Urinary bladder (tissue), 4 donors: ENCODE results near the gene ASPHD2. TPM values are rescaled to one million over a fixed set of nuclear protein-coding genes. Genes with fewer than 3 reads are reported as not detected.

Experiments used
- DNase-seq: peaks from one replicate; pipeline ENCODE4 v3.0.0-alpha.2; 2015; ENCODE audit errors: extremely low spot score
- H3K27ac ChIP-seq: one replicate; pipeline ENCODE4 v1.5.1; 2013; ENCODE audit warnings: low read depth, mild to moderate bottlenecking, moderate library complexity
- H3K36me3 ChIP-seq: one replicate; pipeline ENCODE4 v1.6.1; 2013; ENCODE audit warnings: mild to moderate bottlenecking, moderate library complexity; ENCODE audit not compliant: insufficient read depth
- H3K4me1 ChIP-seq: one replicate; pipeline ENCODE4 v1.6.1; 2013; ENCODE audit warnings: mild to moderate bottlenecking, moderate library complexity; ENCODE audit not compliant: insufficient read depth
- H3K4me3 ChIP-seq: one replicate; pipeline ENCODE4 v1.5.1; 2013; ENCODE audit warnings: low read depth, low read length
- WGBS: extraction: QIAGEN DNeasy Blood & Tissue Kit; methylation state at CpG from one replicate; pipeline ENCODE4 v1.1.7; 2013; 5-methylcytosine and 5-hydroxymethylcytosine counted together
- polyA plus RNA-seq: library from polyadenylated mRNA; stranded (reverse); fragments of 200-250 nt; gene quantifications from one replicate; pipeline ENCODE4 v1.2.3, GENCODE V29; 2013
- total RNA-seq: library from RNA; depleted of rRNA; stranded (reverse); fragments of >200 nt; gene quantifications from one replicate; pipeline ENCODE4 v1.2.3, GENCODE V29; 2014
- donor health status: healthy with polysubstance abuse.
- donor health status: healthy.

Gene ASPHD2
- total and polyA plus RNA-seq, 2 donors = 0.53 to 0.58 TPM

DNA sequence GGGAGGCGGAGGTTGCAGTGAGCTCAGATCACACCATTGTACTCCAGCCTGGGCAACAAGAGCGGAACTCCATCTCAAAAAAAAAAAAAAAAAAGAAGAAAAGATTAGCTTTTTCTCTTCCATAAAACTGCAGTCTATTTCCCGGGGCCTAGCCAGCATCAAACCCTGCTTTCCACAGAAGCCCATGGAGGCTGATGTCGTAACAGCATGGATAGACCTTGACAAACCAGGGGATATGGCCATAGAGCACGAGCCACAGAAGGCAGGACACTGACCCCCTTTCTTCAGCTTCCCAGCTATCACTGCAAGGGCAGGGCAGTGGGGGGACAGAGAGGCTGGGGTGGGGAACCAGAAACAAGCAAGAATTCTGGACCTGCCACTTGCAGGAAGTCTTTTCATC is 33.0 kb downstream of the ASPHD2 start:
- no peaks in the 10 kb centered on the region for H3K4me1 ChIP-seq
- DNase-seq = no peak
- WGBS = 96% methylated on average over 5 of the region's 5 CpGs
- no peak overlapping the region for H3K4me3 ChIP-seq
- H3K27ac ChIP-seq = no peak overlapping the region
- H3K36me3 ChIP-seq = peaks cover 3% of the 10 kb centered on the region

- no peak overlapping the region for H3K4me3 ChIP-seq
- no peak overlapping the region for H3K27ac ChIP-seq
- H3K4me1 ChIP-seq = no peaks in the 10 kb centered on the region
- peaks cover 3% of the 10 kb centered on the region for H3K36me3 ChIP-seq
- DNase-seq = no peak
- WGBS = 90% methylated on average over 3 of the region's 3 CpGs
Measured at GRCh38 chr22:26462641-26463040, 33.6 kb downstream of the ASPHD2 start.

- Histone ChIP-seq H3K27ac (no peak overlapping the region), H3K4me1 (no peaks in the 10 kb centered on the region), H3K36me3 (peaks cover 3% of the 10 kb centered on the region), H3K4me3 (no peak overlapping the region)
- 65% methylated on average over 10 of the region's 10 CpGs for WGBS
- DNase-seq = no peak
Measured at GRCh38 chr22:26463101-26463661, 34.1 kb downstream of the ASPHD2 start.

GRCh38 chr22:26463688-26464087 is 34.6 kb downstream of the ASPHD2 start:
- Histone ChIP-seq H3K4me1 (no peaks in the 10 kb centered on the region), H3K4me3 (no peak overlapping the region), H3K27ac (no peak overlapping the region), H3K36me3 (peaks cover 3% of the 10 kb centered on the region)
- no peak for DNase-seq
- WGBS = 81% methylated on average over 9 of the region's 9 CpGs

- DNase-seq = no peak
- Histone ChIP-seq H3K27ac (no peak overlapping the region), H3K4me3 (no peak overlapping the region), H3K36me3 (peaks cover 3% of the 10 kb centered on the region), H3K4me1 (no peaks in the 10 kb centered on the region)
- WGBS = 70% methylated on average over 7 of the region's 7 CpGs
Measured at GRCh38 chr22:26464312-26464711, 35.3 kb downstream of the ASPHD2 start.

DNA sequence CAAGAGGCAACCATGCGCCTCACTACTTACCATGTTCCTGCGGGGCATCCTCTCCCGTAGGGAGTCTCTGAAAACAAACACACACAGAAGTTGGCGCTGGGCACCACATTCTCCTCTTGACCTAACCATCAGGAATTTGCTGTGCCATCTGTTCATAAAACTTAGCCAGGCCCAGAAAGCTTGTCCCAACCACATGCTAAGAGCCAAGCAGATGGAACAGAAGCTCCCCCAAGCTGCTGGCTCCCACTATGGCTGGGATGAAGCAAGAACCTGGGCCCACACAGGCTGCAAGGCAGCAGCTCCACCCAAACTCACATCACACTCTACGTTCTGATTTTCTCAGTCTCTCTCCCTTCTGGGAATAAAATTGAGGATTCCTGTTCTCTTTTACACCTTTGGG is 37.1 kb downstream of the ASPHD2 start:
- DNase-seq = no peak
- WGBS = 92% methylated on average over 5 of the region's 5 CpGs
- Histone ChIP-seq H3K27ac (no peak overlapping the region), H3K4me3 (no peak overlapping the region), H3K36me3 (peaks cover 5% of the 10 kb centered on the region), H3K4me1 (no peaks in the 10 kb centered on the region)

DNA sequence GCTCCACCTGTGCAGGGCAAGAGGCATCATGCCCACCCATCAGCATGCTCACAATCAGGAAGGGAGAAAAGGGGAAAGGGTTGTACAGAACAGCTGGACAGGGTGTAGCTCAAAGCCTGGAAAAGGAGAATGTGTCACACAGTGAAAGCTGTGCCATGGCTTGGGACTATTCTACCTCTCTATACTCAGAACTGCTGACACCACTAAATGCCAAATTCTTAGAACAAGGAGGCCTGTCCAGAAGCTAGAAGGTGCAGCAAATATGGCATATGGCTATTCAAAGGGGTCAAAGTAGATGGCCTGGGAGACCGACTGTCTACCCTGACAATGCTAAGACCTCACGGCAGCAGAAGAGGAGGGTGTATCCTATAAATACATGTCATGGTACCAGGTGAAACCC is 41.7 kb downstream of the ASPHD2 start:
- Histone ChIP-seq H3K4me3 (no peak overlapping the region), H3K4me1 (no peaks in the 10 kb centered on the region), H3K36me3 (peaks cover 7% of the 10 kb centered on the region), H3K27ac (no peak overlapping the region)
- no peak for DNase-seq
- WGBS = 96% methylated on average over 2 of the region's 2 CpGs

DNA sequence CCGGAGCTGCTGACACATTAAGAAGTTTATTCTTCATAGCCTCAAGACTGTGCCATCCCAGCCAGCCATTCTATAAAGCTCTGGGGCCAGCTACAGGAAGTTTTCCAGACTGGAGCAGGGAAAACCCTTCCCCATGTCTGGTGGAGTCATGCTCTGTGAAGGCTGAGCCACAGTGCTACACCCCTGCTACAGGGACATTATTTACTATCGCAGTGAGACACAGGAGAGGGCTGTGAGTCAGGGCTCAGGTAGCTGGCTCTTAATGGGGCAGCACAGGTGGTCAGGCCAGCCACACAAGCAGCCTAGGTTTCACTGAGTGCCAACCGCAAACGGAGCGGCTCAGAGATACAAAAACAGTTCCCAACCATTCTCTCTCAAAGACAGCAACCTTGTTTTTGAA is 42.5 kb downstream of the ASPHD2 start:
- H3K36me3 ChIP-seq = peaks cover 8% of the 10 kb centered on the region
- no peaks in the 10 kb centered on the region for H3K4me1 ChIP-seq
- no peak for DNase-seq
- peak overlapping the region; percentile 53 for H3K27ac ChIP-seq
- WGBS = 78% methylated on average over 5 of the region's 5 CpGs
- H3K4me3 ChIP-seq = no peak overlapping the region

DNA sequence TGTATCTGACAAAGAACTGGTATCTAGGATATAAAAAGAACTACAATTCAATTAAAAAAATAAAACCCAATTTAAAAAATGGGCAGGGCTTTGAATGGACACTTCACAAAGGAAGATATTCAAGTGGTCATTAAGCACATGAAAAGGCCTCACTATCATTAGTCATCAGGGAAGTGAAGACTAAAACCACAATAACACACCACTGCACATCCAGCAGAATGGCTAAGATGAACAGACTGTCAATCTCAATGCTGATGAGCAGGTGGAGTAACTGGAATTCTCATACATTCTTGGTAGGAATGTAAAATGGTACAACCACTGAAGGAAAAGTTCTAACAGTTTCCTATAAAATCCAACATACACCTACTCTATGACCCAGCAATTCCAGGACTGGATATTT is 45.6 kb downstream of the ASPHD2 start:
- Histone ChIP-seq H3K36me3 (peaks cover 10% of the 10 kb centered on the region), H3K27ac (no peak overlapping the region)
- DNase-seq = no peak

DNA sequence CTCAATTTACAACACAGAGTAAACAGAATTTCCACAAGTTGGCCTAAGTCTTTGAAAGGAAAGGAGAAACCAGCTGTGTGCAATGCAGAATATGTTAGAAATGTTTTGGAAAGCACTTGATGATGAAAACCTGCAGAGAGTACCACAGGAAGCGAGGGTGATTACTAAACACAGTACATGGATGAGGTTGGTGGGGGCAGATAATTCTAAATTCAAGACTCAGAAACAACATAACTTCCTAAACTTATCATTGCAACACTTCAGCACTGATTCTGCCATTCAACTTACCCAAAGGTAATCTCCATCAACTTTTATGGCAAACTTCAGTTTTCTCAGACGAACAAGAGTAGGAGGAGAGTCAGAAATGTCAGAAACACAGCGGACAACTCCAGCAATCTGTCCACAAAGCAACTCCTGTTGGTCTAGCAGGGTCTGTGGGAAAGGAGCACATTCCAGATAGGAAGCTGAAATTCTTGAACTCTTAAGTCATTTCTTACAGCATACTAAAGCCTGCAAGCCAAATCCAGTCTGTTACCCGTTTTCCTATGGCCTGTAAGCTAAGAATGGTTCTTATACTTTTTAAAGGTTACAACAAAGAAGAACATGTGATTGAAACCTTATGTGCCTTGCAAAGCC is 47.8 kb downstream of the ASPHD2 start:
- Histone ChIP-seq H3K36me3 (peaks cover 7% of the 10 kb centered on the region), H3K4me3 (no peak overlapping the region), H3K4me1 (no peaks in the 10 kb centered on the region), H3K27ac (no peak overlapping the region)
- WGBS = 89% methylated on average over 4 of the region's 4 CpGs
- no peak for DNase-seq

More for the DNA sequence above, 45.6 kb downstream of the ASPHD2 start:
- Histone ChIP-seq H3K4me3 (no peak overlapping the region), H3K4me1 (no peaks in the 10 kb centered on the region)

DNA sequence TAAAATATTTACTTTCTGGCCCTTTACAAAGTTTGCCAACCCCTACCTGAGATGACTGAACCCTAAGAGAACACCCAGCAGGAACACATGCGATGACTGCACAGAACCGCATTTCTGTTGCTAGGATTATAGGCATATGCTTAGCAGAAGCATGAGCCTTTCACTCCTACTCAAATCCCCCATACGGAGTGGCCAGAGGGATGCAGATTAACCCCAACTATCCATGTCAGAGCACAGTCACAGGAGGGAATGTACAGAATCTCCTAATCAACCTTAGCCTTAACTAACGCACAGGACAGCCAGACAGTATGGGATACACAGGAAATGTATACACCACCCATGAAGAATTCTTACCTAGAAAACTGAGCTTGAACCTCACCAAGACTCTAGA is 48.3 kb downstream of the ASPHD2 start:
- Histone ChIP-seq H3K36me3 (peaks cover 7% of the 10 kb centered on the region), H3K4me3 (no peak overlapping the region), H3K27ac (no peak overlapping the region), H3K4me1 (no peaks in the 10 kb centered on the region)
- 39% methylated on average over 4 of the region's 4 CpGs for WGBS
- no peak for DNase-seq

DNA sequence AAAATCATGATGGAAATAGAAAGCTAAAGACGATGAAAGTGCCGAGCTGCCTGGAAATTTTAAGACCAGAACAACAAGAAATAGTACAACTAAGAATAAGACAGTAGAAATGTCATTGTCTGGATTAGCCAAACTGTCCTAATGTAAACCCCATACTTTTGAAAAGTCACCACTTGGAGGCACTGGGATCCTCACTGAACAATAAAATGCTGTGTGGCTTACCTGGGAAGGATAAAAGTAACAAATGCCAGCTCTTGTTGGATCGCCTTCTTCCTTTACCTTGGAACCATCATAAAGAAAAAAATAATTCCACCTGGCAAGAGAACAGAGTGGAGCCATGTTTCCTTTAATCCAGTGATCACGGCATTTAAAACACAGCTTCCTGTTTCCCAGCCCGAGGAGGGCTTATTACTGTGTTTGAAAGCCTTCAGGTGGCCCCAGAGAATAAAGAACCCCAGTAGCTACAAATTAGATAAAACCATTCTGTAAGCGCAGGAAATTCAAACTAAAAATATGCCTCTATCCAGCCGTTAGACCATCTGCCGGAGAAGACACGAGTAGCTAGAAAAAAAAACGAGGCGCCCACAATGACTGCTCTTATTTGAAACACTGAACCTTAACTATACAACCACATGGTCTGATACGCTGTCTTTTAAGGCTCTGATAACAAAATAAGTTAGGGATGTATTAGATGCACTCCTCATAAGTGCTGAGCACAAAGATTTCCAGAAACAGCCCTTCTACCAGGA is 50.2 kb downstream of the ASPHD2 start:
- Histone ChIP-seq H3K36me3 (peaks cover 7% of the 10 kb centered on the region), H3K27ac (no peak overlapping the region), H3K4me1 (no peaks in the 10 kb centered on the region), H3K4me3 (no peak overlapping the region)
- WGBS = 57% methylated on average over 12 of the region's 12 CpGs
- no peak for DNase-seq

- 60% methylated on average over 12 of the region's 12 CpGs for WGBS
- no peak for DNase-seq
- Histone ChIP-seq H3K4me1 (peaks cover under 1% of the 10 kb centered on the region), H3K4me3 (no peak overlapping the region), H3K36me3 (peaks cover 7% of the 10 kb centered on the region), H3K27ac (no peak overlapping the region)
Measured at GRCh38 chr22:26479792-26480610, 50.9 kb downstream of the ASPHD2 start.

GRCh38 chr22:26480611-26480932 is 51.5 kb downstream of the ASPHD2 start:
- WGBS = 66% methylated on average over 2 of the region's 2 CpGs
- DNase-seq = no peak
- peaks cover 3% of the 10 kb centered on the region for H3K4me1 ChIP-seq
- no peak overlapping the region for H3K27ac ChIP-seq
- no peak overlapping the region for H3K4me3 ChIP-seq
- H3K36me3 ChIP-seq = peaks cover 6% of the 10 kb centered on the region
